GM19463 (cell line): Measurements from ENCODE around the gene SHROOM1.

Experiments used
- ATAC-seq: cut with Tn5 transposase; IDR thresholded peaks from one replicate; pipeline ENCODE4 v1.9.1; 2021; ENCODE audit warnings: mild to moderate bottlenecking, moderate library complexity; ENCODE audit not compliant: unreplicated experiment

SHROOM1 gene

DNA sequence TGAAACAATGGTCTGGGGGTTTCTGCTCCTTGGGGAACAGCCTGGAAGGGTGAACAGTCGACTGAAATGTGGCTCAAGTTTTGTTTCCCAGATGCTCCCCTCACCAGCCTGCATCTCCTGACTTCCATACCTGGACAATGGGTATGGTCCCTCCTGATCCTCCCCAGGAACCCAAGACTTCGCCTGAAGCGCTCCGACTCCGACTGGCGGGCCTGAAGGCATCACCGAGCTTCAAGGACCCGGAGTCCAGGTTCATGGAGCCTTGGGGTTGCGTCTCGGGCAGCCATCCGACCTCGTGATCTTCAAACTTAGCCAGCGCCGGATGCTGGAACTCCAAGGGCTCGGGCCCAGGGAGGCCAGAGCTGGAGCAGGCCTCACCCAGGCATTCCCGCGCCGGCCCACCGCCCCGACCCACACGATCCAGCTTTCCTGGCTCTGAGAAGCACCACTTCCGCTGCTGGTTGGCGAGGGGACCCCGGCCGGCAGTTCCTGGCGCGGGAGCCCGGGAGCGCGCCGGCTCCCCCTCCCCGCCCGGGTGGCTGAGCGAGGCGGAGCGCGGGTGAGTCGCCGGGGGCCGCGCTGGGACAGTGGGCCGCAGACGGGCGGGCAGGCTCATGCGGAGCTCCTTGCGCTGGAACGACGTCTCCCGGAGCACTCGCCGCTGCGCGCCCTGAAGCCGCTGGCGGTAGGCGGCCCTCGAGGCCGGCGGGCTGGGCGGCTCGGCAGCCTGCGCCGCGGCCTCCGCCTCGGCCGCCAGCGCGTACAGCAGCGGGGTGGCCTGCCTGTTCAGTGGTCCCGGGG is 5.2 kb downstream of the SHROOM1 start:
- no peak for ATAC-seq

GRCh38 chr5:132824426-132824825 is 6.0 kb downstream of the SHROOM1 start:
- ATAC-seq, result no peak

DNA sequence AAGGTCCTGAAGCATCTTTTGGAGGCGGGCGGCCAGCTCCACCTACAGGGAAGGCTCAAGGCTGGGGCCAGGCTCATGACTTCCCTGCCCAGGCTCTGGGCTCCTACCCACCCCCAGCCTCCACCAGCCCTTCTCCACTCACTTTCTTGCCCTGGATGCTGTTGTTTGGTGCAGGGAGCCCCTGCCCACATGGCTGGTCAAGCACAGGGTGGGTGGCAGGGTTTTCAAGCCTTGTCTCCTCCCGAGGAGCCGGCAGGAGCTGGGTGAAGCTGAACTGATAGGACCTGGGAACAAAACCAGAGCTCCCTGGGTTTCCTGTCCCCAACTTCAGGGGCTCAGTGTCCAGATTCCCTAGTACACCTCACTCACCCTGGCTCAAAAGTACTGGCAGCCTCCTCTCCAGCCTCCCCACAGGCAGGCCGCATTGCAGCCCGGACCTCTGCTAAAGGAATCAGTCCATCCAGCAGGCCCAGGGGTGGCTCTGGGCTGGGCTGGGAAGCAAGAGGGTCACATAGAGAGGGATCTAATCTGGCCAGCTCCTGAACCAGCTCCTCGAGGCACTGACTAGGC is 6.9 kb downstream of the SHROOM1 start:
- ATAC-seq, result no peak

DNA sequence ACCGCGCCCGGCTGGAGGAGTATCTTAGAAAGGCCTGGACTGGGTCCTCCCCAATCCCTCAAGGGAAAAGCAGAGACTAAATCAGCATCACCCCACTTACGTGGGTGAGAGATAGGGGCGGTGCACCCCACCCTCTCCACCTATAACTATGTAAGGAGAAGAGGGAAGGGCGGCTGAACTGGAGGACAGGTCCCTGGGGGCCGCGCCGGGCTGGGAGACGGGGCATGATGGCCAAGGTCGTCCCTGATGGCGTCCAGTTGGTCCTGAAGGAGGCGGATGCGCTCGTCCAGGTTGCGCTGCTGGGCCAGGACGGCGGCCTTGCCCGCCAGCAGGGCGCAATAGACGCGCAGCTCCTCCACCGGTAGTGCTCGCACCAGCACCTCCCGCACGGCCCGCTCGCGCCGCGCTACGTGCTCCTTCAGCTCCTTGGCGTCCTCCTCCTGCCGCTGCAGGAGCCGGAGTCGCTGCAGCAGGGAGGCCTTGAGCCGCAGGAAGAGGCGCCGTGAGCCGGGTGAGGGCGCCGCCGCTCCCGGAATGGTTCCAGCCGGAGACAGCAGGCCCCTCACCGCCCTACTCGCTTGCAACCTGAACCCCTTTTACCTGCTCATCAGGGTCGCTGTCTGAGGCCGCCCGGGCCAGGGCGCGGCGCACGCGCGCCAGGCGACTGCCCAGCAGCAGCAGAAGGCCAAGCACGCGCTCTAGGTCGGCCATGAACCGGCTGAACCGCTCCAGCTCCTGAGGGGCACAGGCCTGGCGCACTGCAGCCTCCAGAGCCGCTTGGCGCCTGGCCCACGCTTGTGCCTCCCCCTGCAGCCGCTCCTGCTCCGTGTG is 7.6 kb downstream of the SHROOM1 start:
- ATAC-seq, result no peak

DNA sequence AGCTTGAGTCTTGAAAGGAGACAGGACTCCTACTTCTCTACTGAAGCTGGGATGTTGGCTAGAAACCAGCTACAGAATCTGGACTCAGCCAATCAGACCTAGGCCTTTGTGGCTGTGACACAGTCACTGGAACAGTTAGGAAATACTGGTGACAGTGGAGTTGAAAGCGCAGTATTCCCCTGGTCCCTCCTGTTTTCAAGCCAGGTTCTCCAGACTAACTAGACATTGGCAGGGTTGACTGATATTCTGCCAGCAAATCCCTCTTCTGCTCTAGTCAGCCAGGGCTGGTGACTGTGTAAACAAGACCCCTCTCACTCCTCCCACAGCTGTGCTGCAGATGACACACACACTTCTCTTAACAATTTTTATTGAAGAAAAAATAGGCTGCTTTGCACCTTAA is 8.7 kb downstream of the SHROOM1 start:
- ATAC-seq, result no peak

- ATAC-seq, result no peak
Observed at GRCh38 chr5:132821350-132821749, 9.1 kb downstream of the SHROOM1 start.

GRCh38 chr5:132820162-132820754 is 10.2 kb downstream of the SHROOM1 start:
- ATAC-seq, result peak; percentile 81

- no peak for ATAC-seq
Observed at GRCh38 chr5:132819468-132819867, 11.0 kb downstream of the SHROOM1 start.

DNA sequence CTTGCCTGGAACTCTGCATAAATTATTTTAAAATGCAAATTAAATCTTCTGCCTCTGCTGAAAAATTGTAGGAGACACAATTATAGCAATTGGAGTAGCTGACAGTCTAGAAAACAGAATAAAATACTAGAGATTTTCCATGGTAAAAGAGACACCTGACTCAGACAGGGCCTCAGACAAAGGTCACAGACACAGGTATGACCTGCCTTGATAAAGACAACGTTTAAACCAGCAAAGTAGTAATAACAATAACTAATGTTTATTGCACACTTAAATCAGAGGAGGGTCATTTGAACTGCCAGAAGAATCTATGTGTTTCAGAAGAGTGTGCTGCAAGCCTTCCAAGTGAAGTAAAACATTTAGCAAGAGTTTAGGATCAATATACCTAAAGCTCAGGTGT is 13.4 kb downstream of the SHROOM1 start:
- ATAC-seq, result no peak

DNA sequence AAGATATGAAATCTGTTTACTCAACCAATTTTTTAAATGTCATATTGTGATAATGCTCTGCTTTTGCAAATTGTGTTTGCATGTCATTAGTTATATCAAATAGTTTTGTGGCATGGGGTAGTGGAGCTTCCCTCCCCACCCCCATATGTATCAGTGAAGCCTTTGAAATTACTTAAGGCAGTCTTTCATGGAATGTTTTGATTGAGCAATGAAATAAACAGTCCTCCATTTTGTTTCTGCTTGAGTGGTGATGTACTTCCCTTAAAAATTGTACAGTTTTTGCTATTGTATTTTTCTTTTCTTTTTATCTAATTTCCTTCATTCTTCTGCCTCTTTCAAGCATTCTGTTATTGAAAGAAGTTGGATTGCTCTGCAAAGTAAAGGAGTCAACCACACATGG is 13.9 kb downstream of the SHROOM1 start:
- ATAC-seq, result no peak

DNA sequence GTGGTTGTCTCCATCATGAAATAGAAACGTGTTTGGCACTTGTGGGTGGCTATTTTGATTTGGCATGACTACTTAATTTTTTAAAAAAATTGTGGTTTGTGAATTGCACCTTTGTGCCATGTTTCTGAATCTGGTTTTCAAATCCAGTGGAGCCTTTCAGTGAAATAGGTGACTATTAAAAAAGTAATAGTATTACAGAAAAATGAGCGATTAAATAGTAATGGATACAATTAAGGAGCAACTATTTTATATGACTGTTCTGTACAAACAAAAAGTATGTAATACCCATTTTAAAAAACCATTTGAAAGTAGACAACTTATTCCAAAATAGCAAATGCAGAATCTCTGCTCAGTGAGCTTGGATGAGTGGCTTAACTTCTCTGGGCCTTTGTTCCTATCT is 14.4 kb downstream of the SHROOM1 start:
- no peak for ATAC-seq

DNA sequence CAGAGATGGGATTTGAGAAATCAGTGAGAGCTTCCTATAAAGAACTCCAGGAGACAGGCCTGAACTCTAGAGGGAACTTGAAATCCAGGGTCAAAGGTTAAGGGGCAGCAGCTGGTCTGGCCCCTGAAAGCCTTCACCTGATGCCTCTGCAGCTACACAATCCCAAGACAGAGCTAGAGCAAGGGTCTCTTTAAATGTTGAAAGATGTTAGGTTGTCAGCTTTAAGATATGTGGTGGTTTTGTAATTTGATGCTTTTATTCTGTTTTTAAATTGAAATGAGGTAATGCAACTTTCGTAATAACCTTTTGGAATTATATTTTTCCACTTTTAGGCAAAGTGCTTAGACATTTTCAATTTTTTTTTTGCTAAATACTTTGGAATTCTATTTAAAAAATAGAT is 15.0 kb downstream of the SHROOM1 start:
- ATAC-seq, result no peak

GRCh38 chr5:132814503-132815294 is 15.7 kb downstream of the SHROOM1 start:
- no peak for ATAC-seq

DNA sequence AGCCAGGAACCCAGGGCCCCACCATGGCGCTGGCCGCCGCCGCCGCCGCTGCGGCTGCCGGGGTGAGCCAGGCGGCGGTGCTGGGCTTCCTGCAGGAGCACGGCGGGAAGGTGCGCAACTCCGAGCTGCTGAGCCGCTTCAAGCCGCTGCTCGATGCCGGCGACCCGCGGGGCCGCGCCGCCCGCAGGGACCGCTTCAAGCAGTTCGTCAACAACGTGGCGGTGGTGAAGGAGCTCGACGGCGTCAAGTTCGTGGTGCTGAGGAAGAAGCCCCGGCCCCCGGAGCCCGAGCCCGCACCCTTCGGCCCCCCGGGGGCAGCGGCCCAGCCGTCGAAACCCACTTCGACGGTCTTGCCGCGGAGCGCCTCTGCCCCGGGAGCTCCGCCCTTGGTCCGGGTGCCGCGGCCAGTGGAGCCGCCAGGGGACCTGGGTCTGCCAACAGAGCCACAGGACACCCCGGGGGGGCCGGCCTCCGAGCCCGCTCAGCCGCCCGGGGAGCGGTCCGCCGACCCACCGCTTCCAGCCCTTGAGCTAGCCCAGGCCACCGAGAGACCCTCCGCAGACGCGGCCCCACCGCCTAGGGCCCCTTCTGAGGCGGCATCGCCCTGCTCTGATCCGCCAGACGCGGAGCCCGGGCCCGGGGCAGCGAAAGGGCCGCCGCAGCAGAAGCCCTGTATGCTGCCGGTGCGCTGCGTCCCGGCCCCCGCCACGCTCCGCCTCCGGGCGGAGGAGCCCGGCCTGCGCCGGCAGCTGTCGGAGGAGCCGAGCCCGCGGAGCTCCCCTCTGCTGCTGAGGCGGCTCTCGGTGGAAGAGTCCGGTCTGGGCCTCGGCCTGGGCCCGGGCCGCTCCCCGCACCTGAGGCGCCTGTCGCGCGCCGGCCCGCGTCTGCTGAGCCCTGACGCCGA is 16.6 kb downstream of the SHROOM1 start:
- ATAC-seq, result no peak

- no peak for ATAC-seq
Observed at GRCh38 chr5:132812781-132813598, 17.5 kb downstream of the SHROOM1 start, which contains the start of gene SOWAHA. SOWAHA (plus strand) TSS chr5:132813302; CDS start chr5:132813622, 320 bp downstream.

GRCh38 chr5:132812123-132812765 is 18.2 kb downstream of the SHROOM1 start:
- ATAC-seq, result no peak

- no peak for ATAC-seq
Observed at GRCh38 chr5:132810605-132811004, 19.8 kb downstream of the SHROOM1 start.

- ATAC-seq, result no peak
Observed at GRCh38 chr5:132808866-132809265, 21.6 kb downstream of the SHROOM1 start.
